Coronary artery (tissue), 2 donors: ENCODE measurements around the gene PIAS1.
"Not testable (repeated sequence)": the region's sequence is repeated elsewhere in the genome, so short reads cannot be mapped to it uniquely, and the experiment has no call there.

ENCODE experiments used
- DNase-seq: peaks from one replicate; pipeline ENCODE4 v3.0.0-alpha.2; 2017; ENCODE audit warnings: low spot score
- H3K27ac ChIP-seq, 2 donors: fragments of 200-600 bp; sonication (generic); one replicate each; pipeline ENCODE4 v1.5.1; 2016 to 2019
- H3K4me3 ChIP-seq: fragments of 200-600 bp; sonication (generic); 2 replicates; pipeline ENCODE4 v1.5.1; 2016; ENCODE audit warnings: mild to moderate bottlenecking, moderate library complexity
- TF ChIP-seq, protein P1 (sequence below): fragments of 200-600 bp; sonication (generic); IDR thresholded peaks from one replicate; pipeline ENCODE4 v1.5.1; 2019; ENCODE audit warnings: antibody characterized with exemption

The PIAS1 gene

GRCh38 chr15:68166847-68167246, 112.7 kb downstream of the PIAS1 start:
- TF ChIP-seq, protein P1, sequence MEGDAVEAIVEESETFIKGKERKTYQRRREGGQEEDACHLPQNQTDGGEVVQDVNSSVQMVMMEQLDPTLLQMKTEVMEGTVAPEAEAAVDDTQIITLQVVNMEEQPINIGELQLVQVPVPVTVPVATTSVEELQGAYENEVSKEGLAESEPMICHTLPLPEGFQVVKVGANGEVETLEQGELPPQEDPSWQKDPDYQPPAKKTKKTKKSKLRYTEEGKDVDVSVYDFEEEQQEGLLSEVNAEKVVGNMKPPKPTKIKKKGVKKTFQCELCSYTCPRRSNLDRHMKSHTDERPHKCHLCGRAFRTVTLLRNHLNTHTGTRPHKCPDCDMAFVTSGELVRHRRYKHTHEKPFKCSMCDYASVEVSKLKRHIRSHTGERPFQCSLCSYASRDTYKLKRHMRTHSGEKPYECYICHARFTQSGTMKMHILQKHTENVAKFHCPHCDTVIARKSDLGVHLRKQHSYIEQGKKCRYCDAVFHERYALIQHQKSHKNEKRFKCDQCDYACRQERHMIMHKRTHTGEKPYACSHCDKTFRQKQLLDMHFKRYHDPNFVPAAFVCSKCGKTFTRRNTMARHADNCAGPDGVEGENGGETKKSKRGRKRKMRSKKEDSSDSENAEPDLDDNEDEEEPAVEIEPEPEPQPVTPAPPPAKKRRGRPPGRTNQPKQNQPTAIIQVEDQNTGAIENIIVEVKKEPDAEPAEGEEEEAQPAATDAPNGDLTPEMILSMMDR = no peak
- Histone ChIP-seq H3K4me3 (no peak overlapping the region), H3K27ac (no peak overlapping the region)
- DNase-seq = no peak

- DNase-seq, H3K4me3 ChIP-seq, H3K27ac ChIP-seq: not testable (repeated sequence)
Observed at GRCh38 chr15:68172037-68172436, 117.9 kb downstream of the PIAS1 start.

- TF ChIP-seq, protein P1 = no peak
- no peak overlapping the region for H3K27ac ChIP-seq
- H3K4me3 ChIP-seq = no peak overlapping the region
- no peak for DNase-seq
Observed at GRCh38 chr15:68173119-68173518, 119.0 kb downstream of the PIAS1 start.

DNA sequence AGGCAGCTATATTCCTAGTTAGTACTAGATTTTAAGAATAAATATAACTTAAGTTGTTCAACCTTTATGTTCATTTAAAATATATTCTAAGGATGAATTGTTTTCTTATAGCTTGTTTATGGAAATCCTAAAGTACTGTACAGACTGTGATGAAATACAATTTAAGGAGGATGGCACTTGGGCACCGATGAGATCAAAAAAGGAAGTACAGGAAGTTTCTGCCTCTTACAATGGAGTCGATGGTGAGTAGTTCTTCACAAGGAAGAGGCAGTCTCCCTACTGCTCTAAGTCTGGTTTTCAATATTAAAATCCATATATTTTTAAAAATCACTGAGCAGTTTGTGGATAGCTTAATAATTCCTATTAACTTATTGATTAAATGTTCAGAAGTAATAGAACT, 121.4 kb downstream of the PIAS1 start:
- Histone ChIP-seq H3K27ac (no peak overlapping the region), H3K4me3 (no peak overlapping the region)
- TF ChIP-seq, protein P1 = no peak
- no peak for DNase-seq

DNA sequence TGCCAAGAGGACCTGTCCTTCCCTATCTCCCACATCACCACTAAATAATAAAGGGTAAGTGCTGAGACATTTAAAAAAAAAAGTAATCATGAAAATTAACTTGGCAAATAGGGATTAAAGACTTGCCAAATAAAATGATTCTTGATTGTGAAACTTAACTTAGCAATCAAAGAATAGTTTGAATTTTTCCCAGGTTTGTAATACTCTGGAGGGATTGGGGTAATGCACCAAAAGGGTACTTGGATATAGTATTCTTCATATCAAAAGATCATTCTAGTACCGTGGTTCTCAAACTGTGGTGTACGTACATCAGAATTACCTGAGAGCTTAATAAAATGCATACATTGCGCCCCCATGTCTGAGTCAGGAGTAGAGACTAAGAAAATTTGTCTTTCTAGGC, 122.5 kb downstream of the PIAS1 start:
- no peak for DNase-seq
- Histone ChIP-seq H3K27ac (peak overlapping the region in 1 of 2 donors; percentile 68), H3K4me3 (no peak overlapping the region)
- TF ChIP-seq, protein P1 = no peak

DNA sequence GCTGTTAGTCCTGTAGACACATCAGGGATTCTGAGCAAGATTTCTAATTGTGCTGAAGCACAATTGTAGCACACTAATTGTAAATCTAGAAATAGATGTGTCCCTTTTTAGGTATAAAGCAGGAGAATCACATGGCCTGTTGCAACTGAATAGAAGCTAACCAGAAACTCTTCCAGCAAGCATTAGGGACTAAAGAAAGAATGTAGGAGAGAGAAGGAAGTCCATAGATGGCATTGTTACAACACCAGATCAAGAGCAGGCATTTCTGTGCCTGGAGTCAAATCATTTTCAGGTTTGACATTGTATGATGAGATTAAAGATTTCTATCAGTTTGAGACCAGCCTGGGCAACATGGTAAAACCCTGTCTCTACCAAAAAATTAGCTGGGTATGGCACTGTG, 123.6 kb downstream of the PIAS1 start:
- no peak for DNase-seq
- H3K4me3 ChIP-seq = no peak overlapping the region
- TF ChIP-seq, protein P1 = no peak
- H3K27ac ChIP-seq = peak overlapping the region; percentile 9 to 68

GRCh38 chr15:68183616-68184315, 129.7 kb downstream of the PIAS1 start:
- H3K4me3 ChIP-seq = no peak overlapping the region
- no peak overlapping the region for H3K27ac ChIP-seq
- DNase-seq = no peak
- TF ChIP-seq, protein P1 = no peak
